ENCODE measurements around the gene CFAP100. TPM values are rescaled to one million over a fixed set of nuclear protein-coding genes. Genes with fewer than 3 reads are reported as not detected.

Gene CFAP100
- total and polyA plus RNA-seq, 9 of the 15 experiments (the other 6 are each of a cell fraction or from before 2014, with no cell fraction given) = not detected

DNA sequence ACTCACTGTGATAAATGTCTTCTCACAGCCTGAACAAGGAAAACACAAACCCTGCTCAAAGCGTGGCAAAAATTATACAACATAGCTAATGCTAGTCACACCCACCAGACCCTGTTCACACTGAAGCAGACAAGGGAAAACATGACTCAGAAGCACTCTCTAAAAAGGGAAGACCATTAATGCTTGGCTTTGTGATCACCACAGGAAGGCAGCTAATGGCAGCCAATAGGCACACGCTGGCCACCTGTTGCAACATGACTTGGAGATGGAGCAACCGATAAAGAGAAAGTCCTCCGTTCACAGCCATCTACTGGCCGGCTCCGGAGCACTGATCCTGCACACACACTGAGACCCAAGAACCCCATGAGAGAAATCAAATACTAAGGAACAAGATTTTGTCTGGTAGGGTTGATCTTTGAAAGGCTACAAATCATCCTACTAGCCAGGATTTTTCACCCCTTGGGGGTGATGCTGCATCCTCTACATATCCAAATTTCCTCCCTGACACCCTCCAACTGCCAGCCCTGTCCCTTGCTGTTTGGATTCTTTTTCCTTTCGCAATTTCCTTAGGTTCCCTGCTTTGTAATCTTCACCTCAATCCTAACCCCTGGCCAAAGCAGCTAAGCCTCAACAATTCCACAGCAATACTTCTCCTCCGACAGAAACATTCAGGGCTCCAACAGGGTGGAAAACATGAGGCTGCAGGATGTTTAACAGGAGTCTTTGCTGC lies 77.7 kb downstream of the CFAP100 start (continued):
- TF ChIP-seq, protein P1, sequence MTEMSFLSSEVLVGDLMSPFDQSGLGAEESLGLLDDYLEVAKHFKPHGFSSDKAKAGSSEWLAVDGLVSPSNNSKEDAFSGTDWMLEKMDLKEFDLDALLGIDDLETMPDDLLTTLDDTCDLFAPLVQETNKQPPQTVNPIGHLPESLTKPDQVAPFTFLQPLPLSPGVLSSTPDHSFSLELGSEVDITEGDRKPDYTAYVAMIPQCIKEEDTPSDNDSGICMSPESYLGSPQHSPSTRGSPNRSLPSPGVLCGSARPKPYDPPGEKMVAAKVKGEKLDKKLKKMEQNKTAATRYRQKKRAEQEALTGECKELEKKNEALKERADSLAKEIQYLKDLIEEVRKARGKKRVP (CRISPR knock-in tag; IDR thresholded peaks at IDR 0.05) = 0 out of 2 replicates have a peak, but pooled peaks have one; percentile 66
- TF ChIP-seq KLF13 (tag; IDR thresholded peaks at IDR 0.05; ENCODE audit: borderline replicate concordance, low read depth) (no peak), CEBPB (tag; IDR thresholded peaks at IDR 0.05) (peak; percentile 99), POLR2AphosphoS5 (IDR thresholded peaks at IDR 0.05; ENCODE audit: control insufficient read depth, insufficient read depth, low read depth, low read length) (no peak), CXXC5 (CRISPR knock-in tag; IDR thresholded peaks at IDR 0.05) (0 out of 2 replicates have a peak, but pooled peaks have one; percentile 36), USF2 (CRISPR knock-in tag; IDR thresholded peaks at IDR 0.05) (no peak), ZNF507 (tag; conservative IDR thresholded peaks at IDR 0.05) (no peak), CHD2 (IDR thresholded peaks at IDR 0.05; ENCODE audit: low read depth, low read length) (no peak), ARID2 (IDR thresholded peaks at IDR 0.05) (no peak), E4F1 (CRISPR knock-in tag; IDR thresholded peaks at IDR 0.05; ENCODE audit: borderline replicate concordance) (no peak), GABPA (tag; conservative IDR thresholded peaks at IDR 0.05; ENCODE audit: low read depth) (peak; percentile 29), ELF1 (tag; IDR thresholded peaks at IDR 0.05) (no peak), MCM2 (IDR thresholded peaks at IDR 0.05; ENCODE audit: low read depth) (no peak), ETV1 (tag; conservative IDR thresholded peaks at IDR 0.05; ENCODE audit: low read depth) (0 out of 2 replicates have a peak, but pooled peaks have one; percentile 25), HDAC6 (IDR thresholded peaks at IDR 0.05; ENCODE audit: low read depth, low read length) (no peak)
- TF ChIP-seq, protein P2, sequence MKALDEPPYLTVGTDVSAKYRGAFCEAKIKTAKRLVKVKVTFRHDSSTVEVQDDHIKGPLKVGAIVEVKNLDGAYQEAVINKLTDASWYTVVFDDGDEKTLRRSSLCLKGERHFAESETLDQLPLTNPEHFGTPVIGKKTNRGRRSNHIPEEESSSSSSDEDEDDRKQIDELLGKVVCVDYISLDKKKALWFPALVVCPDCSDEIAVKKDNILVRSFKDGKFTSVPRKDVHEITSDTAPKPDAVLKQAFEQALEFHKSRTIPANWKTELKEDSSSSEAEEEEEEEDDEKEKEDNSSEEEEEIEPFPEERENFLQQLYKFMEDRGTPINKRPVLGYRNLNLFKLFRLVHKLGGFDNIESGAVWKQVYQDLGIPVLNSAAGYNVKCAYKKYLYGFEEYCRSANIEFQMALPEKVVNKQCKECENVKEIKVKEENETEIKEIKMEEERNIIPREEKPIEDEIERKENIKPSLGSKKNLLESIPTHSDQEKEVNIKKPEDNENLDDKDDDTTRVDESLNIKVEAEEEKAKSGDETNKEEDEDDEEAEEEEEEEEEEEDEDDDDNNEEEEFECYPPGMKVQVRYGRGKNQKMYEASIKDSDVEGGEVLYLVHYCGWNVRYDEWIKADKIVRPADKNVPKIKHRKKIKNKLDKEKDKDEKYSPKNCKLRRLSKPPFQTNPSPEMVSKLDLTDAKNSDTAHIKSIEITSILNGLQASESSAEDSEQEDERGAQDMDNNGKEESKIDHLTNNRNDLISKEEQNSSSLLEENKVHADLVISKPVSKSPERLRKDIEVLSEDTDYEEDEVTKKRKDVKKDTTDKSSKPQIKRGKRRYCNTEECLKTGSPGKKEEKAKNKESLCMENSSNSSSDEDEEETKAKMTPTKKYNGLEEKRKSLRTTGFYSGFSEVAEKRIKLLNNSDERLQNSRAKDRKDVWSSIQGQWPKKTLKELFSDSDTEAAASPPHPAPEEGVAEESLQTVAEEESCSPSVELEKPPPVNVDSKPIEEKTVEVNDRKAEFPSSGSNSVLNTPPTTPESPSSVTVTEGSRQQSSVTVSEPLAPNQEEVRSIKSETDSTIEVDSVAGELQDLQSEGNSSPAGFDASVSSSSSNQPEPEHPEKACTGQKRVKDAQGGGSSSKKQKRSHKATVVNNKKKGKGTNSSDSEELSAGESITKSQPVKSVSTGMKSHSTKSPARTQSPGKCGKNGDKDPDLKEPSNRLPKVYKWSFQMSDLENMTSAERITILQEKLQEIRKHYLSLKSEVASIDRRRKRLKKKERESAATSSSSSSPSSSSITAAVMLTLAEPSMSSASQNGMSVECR (CRISPR knock-in tag; IDR thresholded peaks at IDR 0.05) = no peak
- TF ChIP-seq, protein P3, sequence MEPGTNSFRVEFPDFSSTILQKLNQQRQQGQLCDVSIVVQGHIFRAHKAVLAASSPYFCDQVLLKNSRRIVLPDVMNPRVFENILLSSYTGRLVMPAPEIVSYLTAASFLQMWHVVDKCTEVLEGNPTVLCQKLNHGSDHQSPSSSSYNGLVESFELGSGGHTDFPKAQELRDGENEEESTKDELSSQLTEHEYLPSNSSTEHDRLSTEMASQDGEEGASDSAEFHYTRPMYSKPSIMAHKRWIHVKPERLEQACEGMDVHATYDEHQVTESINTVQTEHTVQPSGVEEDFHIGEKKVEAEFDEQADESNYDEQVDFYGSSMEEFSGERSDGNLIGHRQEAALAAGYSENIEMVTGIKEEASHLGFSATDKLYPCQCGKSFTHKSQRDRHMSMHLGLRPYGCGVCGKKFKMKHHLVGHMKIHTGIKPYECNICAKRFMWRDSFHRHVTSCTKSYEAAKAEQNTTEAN (CRISPR knock-in tag; IDR thresholded peaks at IDR 0.05) = no peak

Measured in K562 (cell line).